ENCODE results near the gene KDM3A. TPM values are rescaled to one million over a fixed set of nuclear protein-coding genes. Genes with fewer than 3 reads are reported as not detected.

The KDM3A gene
- total and polyA plus RNA-seq, 9 of the 15 experiments (the other 6 are each of a cell fraction or from before 2014, with no cell fraction given): 7.5 to 95.4 (median 24.8) TPM

DNA sequence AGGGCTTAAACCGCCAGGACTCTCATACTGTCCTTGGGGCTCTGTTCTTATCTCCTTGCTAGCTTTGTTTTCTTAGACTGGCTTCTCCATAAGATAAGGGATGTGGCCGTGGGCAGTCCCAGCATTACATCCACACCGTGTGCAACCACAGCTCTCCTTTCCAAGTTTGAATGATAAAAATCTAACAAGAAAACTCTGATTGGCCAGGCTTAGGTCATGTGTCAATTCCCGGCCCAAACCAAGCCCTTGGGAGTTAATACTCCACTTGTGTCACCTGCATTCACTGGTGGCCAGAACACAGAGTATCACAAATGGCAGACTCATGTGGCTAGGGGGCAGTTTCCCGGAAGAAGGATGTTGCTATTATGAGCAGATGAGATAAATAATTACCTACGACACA is 43.2 kb upstream of the KDM3A start (continued):
- TF ChIP-seq ZNF217 (CRISPR knock-in tag; IDR thresholded peaks at IDR 0.05): no peak

- H3K27ac ChIP-seq (ENCODE audit: extremely low read depth, low read depth, low read length): no peak overlapping the region
- DNase-seq (ENCODE audit: extremely low read depth in 1 of 4, low spot score in 3 of 4) (peak in 1 of 4 experiments; percentile 5), ATAC-seq (no peak), FAIRE-seq (no peak)
- peaks cover 2 to 6% of the 10 kb centered on the region in 2 experiments; a peak in 3 of 5 replicates for H3K27me3 ChIP-seq (ENCODE audit: control insufficient read depth in 2 of 2, insufficient read depth in 2 of 2, low read length in 2 of 2)
- H3K9ac ChIP-seq (ENCODE audit: insufficient read depth in 1 of 2, low read depth in 2 of 2, low read length in 2 of 2): no peak overlapping the region
- no peak overlapping the region for H3K4me2 ChIP-seq (ENCODE audit: insufficient read depth, low read length)
- H2AFZ ChIP-seq (ENCODE audit: low read depth, low read length): peak overlapping the region; percentile 55; the same call in 1 of the 2 replicates
- in situ Hi-C loops (cut with MboI): loop anchor here (25.0 kb wide), 1 partner anchor 664 kb away; no protein-coding TSS in a partner anchor
- no peaks in the 10 kb centered on the region for H3K9me1 ChIP-seq (ENCODE audit: control insufficient read depth, insufficient read depth, low read length)
- ChIA-PET CTCF (ENCODE audit: low intra/inter-chr PET ratio) (no interaction called here), POLR2A (interaction anchor here (1.0 to 1.8 kb wide), 2 partner anchors 22 to 43 kb away, joined by 3 to 6 read pairs; partner anchors contain the start of gene KDM3A)
- WGBS (ENCODE audit: insufficient coverage, low coverage, missing lambda C conversion rate): 7% methylated on average over 7 of the region's 7 CpGs
- H3K36me3 ChIP-seq (ENCODE audit: control insufficient read depth, insufficient read depth, low read length): no peaks in the 10 kb centered on the region
- H3K4me3 ChIP-seq: no peak overlapping the region
- peaks cover 0 to 9% of the 10 kb centered on the region in 2 experiments; a peak in 1 of 5 replicates for H3K4me1 ChIP-seq (replicated peaks in 1 of 2; ENCODE audit: control insufficient read depth in 2 of 2, insufficient read depth in 2 of 2, low read length in 2 of 2)
- no peaks in the 10 kb centered on the region for H3K79me2 ChIP-seq (ENCODE audit: control insufficient read depth, insufficient read depth, low read length)
- intact Hi-C loops (cut with micrococcal nuclease): loop anchor here (5.0 kb wide), 1 partner anchor 44 kb away; the partner anchor contains the start of gene KDM3A
- TF ChIP-seq ZNF263 (CRISPR knock-in tag; IDR thresholded peaks at IDR 0.05; ENCODE audit: borderline replicate concordance): peak; percentile 31; the same call in 1 of the 2 replicates
- no peak for TF ChIP-seq JUND (IDR thresholded peaks at IDR 0.05; ENCODE audit: borderline replicate concordance, low read depth, low read length)
- TF ChIP-seq JUND (tag; IDR thresholded peaks at IDR 0.05; ENCODE audit: borderline replicate concordance, low read depth, low read length): 0 out of 3 replicates have a peak, but pooled peaks have one; percentile 24
- TF ChIP-seq FOSL1 (tag; conservative IDR thresholded peaks at IDR 0.05): peak; percentile 68
- no peak for TF ChIP-seq ZNF586 (CRISPR knock-in tag; conservative IDR thresholded peaks at IDR 0.05)
- TF ChIP-seq, protein P1, sequence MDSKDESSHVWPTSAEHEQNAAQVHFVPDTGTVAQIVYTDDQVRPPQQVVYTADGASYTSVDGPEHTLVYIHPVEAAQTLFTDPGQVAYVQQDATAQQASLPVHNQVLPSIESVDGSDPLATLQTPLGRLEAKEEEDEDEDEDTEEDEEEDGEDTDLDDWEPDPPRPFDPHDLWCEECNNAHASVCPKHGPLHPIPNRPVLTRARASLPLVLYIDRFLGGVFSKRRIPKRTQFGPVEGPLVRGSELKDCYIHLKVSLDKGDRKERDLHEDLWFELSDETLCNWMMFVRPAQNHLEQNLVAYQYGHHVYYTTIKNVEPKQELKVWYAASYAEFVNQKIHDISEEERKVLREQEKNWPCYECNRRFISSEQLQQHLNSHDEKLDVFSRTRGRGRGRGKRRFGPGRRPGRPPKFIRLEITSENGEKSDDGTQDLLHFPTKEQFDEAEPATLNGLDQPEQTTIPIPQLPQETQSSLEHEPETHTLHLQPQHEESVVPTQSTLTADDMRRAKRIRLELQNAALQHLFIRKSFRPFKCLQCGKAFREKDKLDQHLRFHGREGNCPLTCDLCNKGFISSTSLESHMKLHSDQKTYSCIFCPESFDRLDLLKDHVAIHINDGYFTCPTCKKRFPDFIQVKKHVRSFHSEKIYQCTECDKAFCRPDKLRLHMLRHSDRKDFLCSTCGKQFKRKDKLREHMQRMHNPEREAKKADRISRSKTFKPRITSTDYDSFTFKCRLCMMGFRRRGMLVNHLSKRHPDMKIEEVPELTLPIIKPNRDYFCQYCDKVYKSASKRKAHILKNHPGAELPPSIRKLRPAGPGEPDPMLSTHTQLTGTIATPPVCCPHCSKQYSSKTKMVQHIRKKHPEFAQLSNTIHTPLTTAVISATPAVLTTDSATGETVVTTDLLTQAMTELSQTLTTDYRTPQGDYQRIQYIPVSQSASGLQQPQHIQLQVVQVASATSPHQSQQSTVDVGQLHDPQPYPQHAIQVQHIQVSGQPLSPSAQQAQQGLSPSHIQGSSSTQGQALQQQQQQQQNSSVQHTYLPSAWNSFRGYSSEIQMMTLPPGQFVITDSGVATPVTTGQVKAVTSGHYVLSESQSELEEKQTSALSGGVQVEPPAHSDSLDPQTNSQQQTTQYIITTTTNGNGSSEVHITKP (IDR thresholded peaks at IDR 0.05; ENCODE audit: partially characterized antibody): peak; percentile 91
- H3K9me3 ChIP-seq (replicated peaks; ENCODE audit: control insufficient read depth, insufficient read depth, low read depth, low read length): no peaks in the 10 kb centered on the region
- H4K20me1 ChIP-seq (replicated peaks; ENCODE audit: control insufficient read depth, insufficient read depth, low read length): no peaks in the 10 kb centered on the region
- BruUV-seq (replicated peaks): no TSS peak
Observed at GRCh38 chr2:86398500-86399474, 42.4 kb upstream of the KDM3A start.
